Endothelial cell of umbilical vein (primary cell): ENCODE data around the gene ZNF85. TPM values are rescaled to one million over a fixed set of nuclear protein-coding genes. Genes with fewer than 3 reads are reported as not detected.

Experiments used
- BruUV-seq: library from RNA; stranded (reverse); fragments of 400-500 nt; replicated peaks from 2 replicates; lab custom pipeline; 2021; lab: Mats Ljungman, UMichigan
- CTCF ChIA-PET: fragments of 300-600, 350-600 bp; sonication (Branson Sonifier 250); formaldehyde crosslinking; loops from one replicate; lab custom pipeline; 2021; ENCODE audit warnings: antibody characterized with exemption, inconsistent platforms; lab: Charles Lee
- POLR2A ChIA-PET: fragments of 300-600, 350-600 bp; sonication (Branson Sonifier 250); formaldehyde crosslinking; loops from one replicate; lab custom pipeline; 2021; ENCODE audit warnings: antibody characterized with exemption, inconsistent platforms; lab: Charles Lee
- DNase-seq: peaks from one replicate; pipeline ENCODE4 v3.0.0-alpha.2; 2011; ENCODE audit warnings: low read depth, low spot score
- FAIRE-seq: peaks from 2 replicates; lab custom pipeline; 2011; peaks lifted over from hg19 to GRCh38; lab: Jason Lieb, UNC
- H2AFZ ChIP-seq: 2 replicates; pipeline ENCODE4 v1.6.0; 2012; ENCODE audit warnings: low read depth, low read length, control low read depth, inconsistent platforms
- H3K27ac ChIP-seq: 2 replicates; pipeline ENCODE4 v1.5.1; 2011; ENCODE audit warnings: low read depth, mild to moderate bottlenecking, control low read depth, low read length, moderate library complexity; ENCODE audit not compliant: insufficient read depth
- H3K27me3 ChIP-seq, 2 experiments: 2 replicates each; pipeline versions ENCODE4 v1.6.0 to v1.6.1; 2011; ENCODE audit warnings: low read length in 2 of 2, mixed read lengths in 1 of 2; ENCODE audit not compliant: control insufficient read depth in 2 of 2, insufficient read depth in 2 of 2
- H3K36me3 ChIP-seq, 2 experiments: 2 replicates in 1 of 2; 3 replicates in 1 of 2; pipeline ENCODE4 v1.5.1; 2011; ENCODE audit warnings: low read length in 2 of 2, mild to moderate bottlenecking in 1 of 2, moderate library complexity in 1 of 2; ENCODE audit not compliant: control insufficient read depth in 2 of 2, insufficient read depth in 2 of 2; ENCODE audit errors: extremely low read depth in 1 of 2
- H3K4me1 ChIP-seq: 3 replicates; pipeline ENCODE4 v1.5.1; 2011; ENCODE audit warnings: mild to moderate bottlenecking, low read length; ENCODE audit not compliant: control insufficient read depth, insufficient read depth; ENCODE audit errors: extremely low read depth
- H3K4me2 ChIP-seq: 2 replicates; pipeline ENCODE4 v1.6.1; 2011; ENCODE audit warnings: low read length, control low read depth, mixed read lengths; ENCODE audit not compliant: insufficient read depth
- H3K4me3 ChIP-seq, 3 experiments: fragments of 200-600 bp in 1 of 3; sonication (generic), shearing (Covaris generic) in 1 of 3; replicated peaks in 1 of 3; 2 replicates each; pipeline ENCODE4 v1.5.1; 2011 to 2016; ENCODE audit warnings: control low read depth in 3 of 3, low read length in 3 of 3, mild to moderate bottlenecking in 2 of 3, inconsistent platforms in 1 of 3, low read depth in 1 of 3, moderate library complexity in 1 of 3; ENCODE audit not compliant: insufficient read depth in 1 of 3
- H3K79me2 ChIP-seq: 2 replicates; pipeline ENCODE4 v1.6.0; 2012; ENCODE audit warnings: low read length, inconsistent platforms; ENCODE audit not compliant: control insufficient read depth, insufficient read depth
- H3K9ac ChIP-seq: replicated peaks from 2 replicates; pipeline ENCODE3; 2011; ENCODE audit warnings: low read length, control low read depth; ENCODE audit not compliant: insufficient read depth; ENCODE audit errors: extremely low read depth
- H3K9me1 ChIP-seq: replicated peaks from 3 replicates; pipeline ENCODE4 v1.6.0; 2011; ENCODE audit warnings: mild to moderate bottlenecking, low read length; ENCODE audit not compliant: control insufficient read depth, insufficient read depth; ENCODE audit errors: extremely low read depth
- H3K9me3 ChIP-seq: replicated peaks from 2 replicates; pipeline ENCODE4 v1.5.1; 2012; ENCODE audit warnings: low read length, inconsistent platforms; ENCODE audit not compliant: control insufficient read depth, insufficient read depth
- H4K20me1 ChIP-seq: replicated peaks from 2 replicates; pipeline ENCODE3; 2011; ENCODE audit warnings: mild to moderate bottlenecking, low read length; ENCODE audit not compliant: control insufficient read depth, insufficient read depth; ENCODE audit errors: extremely low read depth
- CTCF ChIP-seq, 2 donors: IDR thresholded peaks; 1 replicate in 1 of 2; 2 replicates in 1 of 2; pipeline ENCODE4 v1.5.1; 2011; ENCODE audit warnings: low read length in 2 of 2, mild to moderate bottlenecking in 2 of 2, moderate library complexity in 2 of 2, control low read depth in 1 of 2, inconsistent platforms in 1 of 2, low read depth in 1 of 2; ENCODE audit not compliant: insufficient read depth in 1 of 2; ENCODE audit errors: extremely low read depth in 1 of 2
- EZH2 ChIP-seq: IDR thresholded peaks from 2 replicates; pipeline ENCODE4 v1.6.1; 2012; ENCODE audit warnings: borderline replicate concordance, low read depth, mild to moderate bottlenecking, moderate library complexity, low read length, inconsistent platforms; ENCODE audit not compliant: severe bottlenecking
- FOS ChIP-seq: IDR thresholded peaks from 2 replicates; pipeline ENCODE4 v1.6.1; 2011; ENCODE audit warnings: mild to moderate bottlenecking, low read length, moderate library complexity, borderline replicate concordance; ENCODE audit not compliant: insufficient read depth
- GATA2 ChIP-seq: IDR thresholded peaks from 2 replicates; pipeline ENCODE4 v1.7.0; 2011; ENCODE audit warnings: low read depth, mild to moderate bottlenecking, moderate library complexity, mixed read lengths, low read length; ENCODE audit not compliant: insufficient read length, insufficient read depth
- JUN ChIP-seq: IDR thresholded peaks from 2 replicates; pipeline ENCODE4 v1.6.1; 2011; ENCODE audit warnings: borderline replicate concordance, low read depth; ENCODE audit not compliant: insufficient read length, insufficient read depth
- MAX ChIP-seq: IDR thresholded peaks from 2 replicates; pipeline ENCODE4 v1.6.1; 2011; ENCODE audit not compliant: insufficient read depth, insufficient read length
- MYC ChIP-seq: IDR thresholded peaks from one replicate; pipeline ENCODE4 v1.6.1; 2011; ENCODE audit warnings: mild to moderate bottlenecking, low read depth, low read length
- POLR2A ChIP-seq: IDR thresholded peaks from 2 replicates; pipeline ENCODE4 v1.6.1; 2012; ENCODE audit warnings: low read depth, mild to moderate bottlenecking, control low read depth, low read length
- POLR2AphosphoS5 ChIP-seq: IDR thresholded peaks from 2 replicates; pipeline ENCODE4 v1.6.1; 2012; ENCODE audit warnings: low read depth, mild to moderate bottlenecking, control low read depth, low read length, moderate library complexity; ENCODE audit not compliant: insufficient read depth
- dilution Hi-C: fragments of 300-500 bp; cut with MboI; formaldehyde crosslinking; loops from one replicate; pipeline ENCODE4 v1.15.0; 2019; ENCODE audit warnings: low sequenced_read_pairs; ENCODE audit not compliant: extremely low pct_ligation_motif_present
- intact Hi-C: fragments of 100-400 bp; cut with micrococcal nuclease; formaldehyde crosslinking; loops from one replicate; pipeline ENCODE4 v1.10.0; 2022
- polyA plus RNA-seq, 4 experiments: library from polyadenylated mRNA; depleted of rRNA in 3 of 4; stranded (reverse) in 3 of 4; unstranded in 1 of 4; fragments of >200 nt; gene quantifications; 2 replicates each; pipeline versions ENCODE4 v1.2.1 to v1.2.3, GENCODE V29; 2011 to 2012; ENCODE audit warnings: missing spikeins in 1 of 4
- total RNA-seq: library from RNA; stranded (reverse); gene quantifications from 2 replicates; pipeline ENCODE4 v1.2.3, GENCODE V29; 2021

ZNF85 gene
- total and polyA plus RNA-seq, 2 donors (not counting 3 experiments of a cell fraction or from before 2014, with no cell fraction given) = 3.4 to 9.5 TPM

GRCh38 chr19:20964798-20965197 lies 41.7 kb downstream of the ZNF85 start:
- DNase-seq (no peak), FAIRE-seq (no peak)
- no peaks in the 10 kb centered on the region for H3K9me1 ChIP-seq
- H3K9me3 ChIP-seq = no peaks in the 10 kb centered on the region
- H3K4me1 ChIP-seq = no peaks in the 10 kb centered on the region
- no TSS peak for BruUV-seq
- dilution Hi-C loops (no loop called here), intact Hi-C loops (no loop called here)
- H4K20me1 ChIP-seq = no peaks in the 10 kb centered on the region
- H3K9ac ChIP-seq = no peak overlapping the region
- ChIA-PET CTCF (no interaction called here), POLR2A (no interaction called here)
- H3K4me2 ChIP-seq = no peak overlapping the region
- no peaks in the 10 kb centered on the region for H3K36me3 ChIP-seq
- no peak for TF ChIP-seq MYC
- no peak for TF ChIP-seq EZH2
- no peak overlapping the region for H3K27ac ChIP-seq
- no peaks in the 10 kb centered on the region for H3K27me3 ChIP-seq
- H3K79me2 ChIP-seq = no peaks in the 10 kb centered on the region
- H3K4me3 ChIP-seq = no peak overlapping the region
- H2AFZ ChIP-seq = no peak overlapping the region

GRCh38 chr19:20968092-20968491 lies 45.0 kb downstream of the ZNF85 start:
- no peak overlapping the region for H3K27ac ChIP-seq
- intact Hi-C loops = no loop called here
- no peak for TF ChIP-seq GATA2
- no peak for TF ChIP-seq FOS
- TF ChIP-seq POLR2AphosphoS5 = no peak
- no peak for TF ChIP-seq MAX
- no peak for TF ChIP-seq MYC
- no peak for TF ChIP-seq CTCF (IDR thresholded peaks at IDR 0.05; ENCODE audit: extremely low read depth in 1 of 2, insufficient read depth in 1 of 2, low read depth in 1 of 2, low read length in 2 of 2)
- TF ChIP-seq EZH2 = no peak
- no peak for TF ChIP-seq POLR2A
- TF ChIP-seq JUN = no peak
- H3K9me3 ChIP-seq = no peaks in the 10 kb centered on the region
- H3K4me2 ChIP-seq = no peak overlapping the region
- ChIA-PET CTCF (no interaction called here), POLR2A (no interaction called here)
- no peak for DNase-seq
- no peaks in the 10 kb centered on the region for H3K4me1 ChIP-seq
- H3K36me3 ChIP-seq = no peaks in the 10 kb centered on the region
- H4K20me1 ChIP-seq = no peaks in the 10 kb centered on the region
- H3K4me3 ChIP-seq = no peak overlapping the region
- no peaks in the 10 kb centered on the region for H3K27me3 ChIP-seq
- no peaks in the 10 kb centered on the region for H3K9me1 ChIP-seq
- H3K9ac ChIP-seq = no peak overlapping the region
- H2AFZ ChIP-seq = no peak overlapping the region
- dilution Hi-C loops = no loop called here
- FAIRE-seq = no peak
- BruUV-seq = no TSS peak
- H3K79me2 ChIP-seq = no peaks in the 10 kb centered on the region
